SK-N-SH (cell line): ENCODE measurements around the gene SMIM20. TPM values are rescaled to one million over a fixed set of nuclear protein-coding genes. Genes with fewer than 3 reads are reported as not detected.

ENCODE experiments used
- CTCF ChIA-PET: fragments of 300-600, 350-600 bp; formaldehyde crosslinking; extraction: SDS; loops from one replicate; lab custom pipeline; 2021; lab: Yijun Ruan, JAX
- POLR2A ChIA-PET: fragments of 350-600 bp; sonication (Branson Sonifier 250); formaldehyde crosslinking; extraction: SDS; loops from one replicate; lab custom pipeline; 2020; ENCODE audit warnings: antibody characterized with exemption, inconsistent platforms; lab: Yijun Ruan, JAX
- DNase-seq: peaks from one replicate; pipeline ENCODE4 v3.0.0; 2012
- H2AFZ ChIP-seq: fragments of 200-600 bp; sonication (generic); 2 replicates; pipeline ENCODE4 v1.8.1; 2016; ENCODE audit warnings: antibody characterized with exemption, mild to moderate bottlenecking, low read depth
- H3F3A ChIP-seq: fragments of 200-600 bp; sonication (generic); replicated peaks from 2 replicates; pipeline ENCODE3; 2016; ENCODE audit warnings: antibody characterized with exemption, mild to moderate bottlenecking; ENCODE audit not compliant: insufficient read depth
- H3K27ac ChIP-seq, 2 experiments: fragments of 200-500 bp in 1 of 2; fragments of 200-600 bp in 1 of 2; sonication (Bioruptor generic) in 1 of 2; sonication (generic), shearing (Covaris generic) in 1 of 2; 2 replicates each; pipeline versions ENCODE4 v1.5.1 to v1.6.1; 2014 to 2016; ENCODE audit warnings: low read depth in 2 of 2, inconsistent platforms in 1 of 2, low read length in 1 of 2, mild to moderate bottlenecking in 1 of 2, mixed read lengths in 1 of 2
- H3K27me3 ChIP-seq: fragments of 200-600 bp; sonication (generic), shearing (Covaris generic); 2 replicates; pipeline ENCODE4 v1.6.1; 2016; ENCODE audit warnings: mixed run types; ENCODE audit not compliant: insufficient read depth
- H3K36me3 ChIP-seq, 2 experiments: fragments of 200-500 bp in 1 of 2; fragments of 200-600 bp in 1 of 2; sonication (Bioruptor generic) in 1 of 2; sonication (generic) in 1 of 2; replicated peaks in 1 of 2; 2 replicates each; pipeline versions ENCODE3 to v1.5.1; 2014 to 2016; ENCODE audit warnings: low read length in 1 of 2, mild to moderate bottlenecking in 1 of 2; ENCODE audit not compliant: insufficient read depth in 2 of 2, control insufficient read depth in 1 of 2
- H3K4me1 ChIP-seq, 2 experiments: fragments of 200-500 bp in 1 of 2; fragments of 200-600 bp in 1 of 2; sonication (Bioruptor generic) in 1 of 2; sonication (generic), shearing (Covaris generic) in 1 of 2; 2 replicates each; pipeline versions ENCODE4 v1.5.1 to v1.6.1; 2014 to 2016; ENCODE audit warnings: low read depth in 1 of 2, low read length in 1 of 2, mixed run types in 1 of 2; ENCODE audit not compliant: insufficient read depth in 2 of 2, control insufficient read depth in 1 of 2
- H3K4me2 ChIP-seq: fragments of 200-600 bp; sonication (generic), shearing (Covaris generic); 2 replicates; pipeline ENCODE4 v1.6.1; 2017; ENCODE audit warnings: mixed run types
- H3K4me3 ChIP-seq, 2 experiments: fragments of 200-500 bp in 1 of 2; fragments of 200-600 bp in 1 of 2; sonication (Bioruptor generic) in 1 of 2; sonication (generic), shearing (Covaris generic) in 1 of 2; 2 replicates each; pipeline versions ENCODE4 v1.5.1 to v1.8.1; 2014 to 2016; ENCODE audit warnings: low read depth in 2 of 2, inconsistent platforms in 1 of 2, low read length in 1 of 2, mild to moderate bottlenecking in 1 of 2, mixed read lengths in 1 of 2, moderate library complexity in 1 of 2
- H3K79me2 ChIP-seq: fragments of 200-600 bp; sonication (generic); 2 replicates; pipeline ENCODE4 v1.8.1; 2017; ENCODE audit warnings: mild to moderate bottlenecking; ENCODE audit not compliant: insufficient read depth
- H3K9ac ChIP-seq: fragments of 200-600 bp; sonication (generic); 2 replicates; pipeline ENCODE4 v1.6.1; 2017; ENCODE audit warnings: mixed run types
- H3K9me2 ChIP-seq: fragments of 200-600 bp; sonication (generic); 2 replicates; pipeline ENCODE4 v1.6.1; 2017; ENCODE audit warnings: mixed run types
- H3K9me3 ChIP-seq: fragments of 200-600 bp; sonication (generic); 2 replicates; pipeline ENCODE4 v1.6.1; 2017; ENCODE audit warnings: mixed run types, mild to moderate bottlenecking, moderate library complexity
- H4K20me1 ChIP-seq: fragments of 200-600 bp; sonication (generic); 2 replicates; pipeline ENCODE4 v1.6.1; 2017; ENCODE audit warnings: mild to moderate bottlenecking, mixed run types; ENCODE audit not compliant: insufficient read depth
- ELF1 ChIP-seq: IDR thresholded peaks from 2 replicates; pipeline ENCODE4 v1.4.0; 2012
- GATA2 ChIP-seq: sonication (generic); formaldehyde crosslinking; IDR thresholded peaks from 2 replicates; pipeline ENCODE4 v1.5.0; 2020; ENCODE audit warnings: mild to moderate bottlenecking, missing genetic modification reagents
- JUND ChIP-seq: IDR thresholded peaks from 2 replicates; pipeline ENCODE4 v1.4.0; 2012
- MEF2A ChIP-seq: IDR thresholded peaks from 2 replicates; pipeline ENCODE4 v1.4.0; 2012; ENCODE audit warnings: low read depth, borderline replicate concordance
- MXI1 ChIP-seq: IDR thresholded peaks from 2 replicates; pipeline ENCODE4 v1.6.1; 2012; ENCODE audit warnings: mild to moderate bottlenecking, low read depth, low read length, improper control_type of control experiment
- POLR2AphosphoS5 ChIP-seq: IDR thresholded peaks from 2 replicates; pipeline ENCODE4 v1.6.1; 2012; ENCODE audit warnings: low read depth, low read length
- RFX5 ChIP-seq: IDR thresholded peaks from 2 replicates; pipeline ENCODE4 v1.6.1; 2012; ENCODE audit warnings: mild to moderate bottlenecking, improper control_type of control experiment, low read length
- RXRA ChIP-seq: IDR thresholded peaks from 2 replicates; pipeline ENCODE4 v1.4.0; 2012; ENCODE audit warnings: low read depth, mild to moderate bottlenecking, borderline replicate concordance
- TAF1 ChIP-seq: IDR thresholded peaks from 2 replicates; pipeline ENCODE4 v1.6.1; 2012; ENCODE audit warnings: low read depth, mild to moderate bottlenecking, low read length, moderate library complexity, borderline replicate concordance
- TCF12 ChIP-seq: IDR thresholded peaks from 2 replicates; pipeline ENCODE4 v1.4.0; 2012
- YY1 ChIP-seq: IDR thresholded peaks from 2 replicates; pipeline ENCODE4 v1.4.0; 2012; ENCODE audit warnings: low read depth, mild to moderate bottlenecking
- WGBS: methylation state at CpG from one replicate; pipeline ENCODE4 v1.1.6; 2017; ENCODE audit warnings: low lambda C conversion rate; 5-methylcytosine and 5-hydroxymethylcytosine counted together
- polyA plus RNA-seq, 3 experiments: library from polyadenylated mRNA; depleted of rRNA; stranded (reverse); fragments of >200 nt; gene quantifications; 2 replicates each; pipeline ENCODE4 v1.2.3, GENCODE V29; 2012
- TF ChIP-seq, protein P1 (sequence below): IDR thresholded peaks from 2 replicates; pipeline ENCODE4 v1.4.0; 2012; ENCODE audit warnings: low read depth
- TF ChIP-seq, protein P2 (sequence below): IDR thresholded peaks from 2 replicates; pipeline ENCODE4 v1.4.0; 2012; ENCODE audit warnings: low read depth, borderline replicate concordance
- TF ChIP-seq, protein P3 (sequence below): IDR thresholded peaks from 2 replicates; pipeline ENCODE4 v1.6.1; 2012; ENCODE audit warnings: mild to moderate bottlenecking, low read depth, low read length, moderate library complexity
- TF ChIP-seq, protein P4 (sequence below): IDR thresholded peaks from 2 replicates; pipeline ENCODE4; 2012

The SMIM20 gene
- polyA plus RNA-seq, 1 of the 3 experiments (the other 2 are of a cell fraction), result 39.4 TPM

DNA sequence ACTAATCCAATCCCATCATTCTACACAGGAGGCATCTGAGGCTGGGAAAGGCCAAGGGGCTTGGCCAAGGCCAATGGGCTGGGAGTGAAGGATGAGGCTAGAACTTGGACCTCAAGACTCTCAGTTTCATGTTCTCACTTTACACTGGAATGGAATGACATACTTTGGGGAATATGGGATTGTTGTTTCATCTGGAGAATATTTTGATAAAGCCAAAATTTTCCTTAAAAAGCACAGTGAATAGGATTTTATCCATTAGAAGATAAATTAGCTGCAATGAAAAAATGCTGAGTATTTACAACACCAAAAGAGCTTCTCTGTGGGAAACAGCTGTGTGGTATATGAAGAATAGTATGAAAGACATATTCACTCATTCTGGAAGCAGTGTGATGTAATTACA, 29.3 kb downstream of the SMIM20 start:
- no peaks in the 10 kb centered on the region for H3K79me2 ChIP-seq
- no peak overlapping the region for H3K4me2 ChIP-seq
- H3K27ac ChIP-seq, result no peak overlapping the region
- TF ChIP-seq YY1 (no peak), MXI1 (no peak), RFX5 (no peak)
- DNase-seq, result no peak
- H3K4me1 ChIP-seq, result peaks cover 0 to 2% of the 10 kb centered on the region in 2 experiments; a peak in 1 of 4 replicates
- ChIA-PET CTCF (interaction anchor here (0.8 to 1.1 kb wide), 3 partner anchors 9 to 140 kb away, joined by 3 to 4 read pairs (median 3); no protein-coding TSS in a partner anchor), POLR2A (no interaction called here)
- H3K9ac ChIP-seq, result no peak overlapping the region
- no peaks in the 10 kb centered on the region for H3K27me3 ChIP-seq
- no peaks in the 10 kb centered on the region for H3K36me3 ChIP-seq
- no peak overlapping the region for H3K4me3 ChIP-seq
- no peaks in the 10 kb centered on the region for H4K20me1 ChIP-seq
- no peaks in the 10 kb centered on the region for H3K9me2 ChIP-seq
- no peak overlapping the region for H2AFZ ChIP-seq
- H3F3A ChIP-seq, result no peaks in the 10 kb centered on the region
- H3K9me3 ChIP-seq, result no peaks in the 10 kb centered on the region

DNA sequence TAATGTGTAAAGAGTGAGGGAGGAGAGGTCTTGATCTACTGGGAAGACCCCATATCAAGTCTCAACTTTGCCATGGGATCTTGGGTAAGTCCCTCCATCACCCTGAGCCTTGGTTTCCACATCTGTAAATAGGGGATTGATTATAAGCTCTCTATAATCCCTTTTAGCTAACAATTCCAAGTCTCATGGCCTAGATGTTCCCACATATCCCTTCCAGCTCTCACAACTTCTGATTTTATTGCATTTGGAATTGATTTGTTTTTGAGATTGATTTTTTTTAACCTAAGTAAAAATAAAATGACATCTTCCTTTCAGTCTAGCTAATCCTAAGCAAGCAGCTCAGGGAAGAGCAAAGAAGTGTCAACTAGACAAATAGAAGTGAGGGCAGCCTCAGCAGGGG, 29.8 kb downstream of the SMIM20 start:
- Histone ChIP-seq H3F3A (no peaks in the 10 kb centered on the region), H3K9ac (no peak overlapping the region), H3K4me3 (no peak overlapping the region), H3K27ac (no peak overlapping the region), H3K79me2 (no peaks in the 10 kb centered on the region), H3K9me3 (no peaks in the 10 kb centered on the region), H3K4me1 (no peaks in the 10 kb centered on the region; a peak in 1 of 4 replicates), H3K9me2 (no peaks in the 10 kb centered on the region), H3K36me3 (no peaks in the 10 kb centered on the region), H3K4me2 (no peak overlapping the region), H3K27me3 (no peaks in the 10 kb centered on the region), H2AFZ (no peak overlapping the region), H4K20me1 (no peaks in the 10 kb centered on the region)
- POLR2A ChIA-PET, result no interaction called here
- no peak for DNase-seq
- CTCF ChIA-PET, result interaction anchor here (0.8 to 1.0 kb wide), 3 partner anchors 9 to 20 kb away, joined by 3 to 4 read pairs (median 3); no protein-coding TSS in a partner anchor
- TF ChIP-seq, protein P1, sequence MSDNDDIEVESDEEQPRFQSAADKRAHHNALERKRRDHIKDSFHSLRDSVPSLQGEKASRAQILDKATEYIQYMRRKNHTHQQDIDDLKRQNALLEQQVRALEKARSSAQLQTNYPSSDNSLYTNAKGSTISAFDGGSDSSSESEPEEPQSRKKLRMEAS, result no peak
- TF ChIP-seq GATA2 (no peak), POLR2AphosphoS5 (no peak)

DNA sequence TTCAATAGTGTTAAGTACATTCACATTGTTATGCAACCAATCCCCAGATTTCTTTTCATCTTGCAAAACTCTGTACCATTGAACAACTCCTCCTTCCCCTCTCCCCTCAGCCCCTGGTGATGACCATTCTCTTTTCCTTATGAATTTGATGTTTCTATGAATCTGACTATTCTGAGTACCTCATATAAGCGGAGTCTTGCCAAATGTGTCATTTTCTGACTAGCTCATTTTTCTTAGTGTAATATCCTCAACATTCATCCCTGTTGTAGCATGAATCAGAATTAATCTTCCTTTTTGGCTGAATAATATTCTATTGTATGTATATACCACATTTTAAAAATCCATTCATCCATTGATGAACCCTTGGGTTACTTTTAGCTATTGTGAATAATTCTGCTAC, 34.0 kb downstream of the SMIM20 start:
- no peak overlapping the region for H2AFZ ChIP-seq
- no peak for DNase-seq
- H3K36me3 ChIP-seq, result no peaks in the 10 kb centered on the region
- WGBS, result 60% methylated on average over 1 of the region's 1 CpG
- H3K9ac ChIP-seq, result no peak overlapping the region
- no peaks in the 10 kb centered on the region for H3F3A ChIP-seq
- no peaks in the 10 kb centered on the region; the same call in 1 of the 2 replicates for H3K27me3 ChIP-seq
- H3K4me1 ChIP-seq, result no peaks in the 10 kb centered on the region; a peak in 1 of 4 replicates
- H3K4me3 ChIP-seq, result no peak overlapping the region
- no peaks in the 10 kb centered on the region for H3K9me3 ChIP-seq
- TF ChIP-seq, protein P2, sequence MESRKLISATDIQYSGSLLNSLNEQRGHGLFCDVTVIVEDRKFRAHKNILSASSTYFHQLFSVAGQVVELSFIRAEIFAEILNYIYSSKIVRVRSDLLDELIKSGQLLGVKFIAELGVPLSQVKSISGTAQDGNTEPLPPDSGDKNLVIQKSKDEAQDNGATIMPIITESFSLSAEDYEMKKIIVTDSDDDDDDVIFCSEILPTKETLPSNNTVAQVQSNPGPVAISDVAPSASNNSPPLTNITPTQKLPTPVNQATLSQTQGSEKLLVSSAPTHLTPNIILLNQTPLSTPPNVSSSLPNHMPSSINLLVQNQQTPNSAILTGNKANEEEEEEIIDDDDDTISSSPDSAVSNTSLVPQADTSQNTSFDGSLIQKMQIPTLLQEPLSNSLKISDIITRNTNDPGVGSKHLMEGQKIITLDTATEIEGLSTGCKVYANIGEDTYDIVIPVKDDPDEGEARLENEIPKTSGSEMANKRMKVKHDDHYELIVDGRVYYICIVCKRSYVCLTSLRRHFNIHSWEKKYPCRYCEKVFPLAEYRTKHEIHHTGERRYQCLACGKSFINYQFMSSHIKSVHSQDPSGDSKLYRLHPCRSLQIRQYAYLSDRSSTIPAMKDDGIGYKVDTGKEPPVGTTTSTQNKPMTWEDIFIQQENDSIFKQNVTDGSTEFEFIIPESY, result no peak
- TF ChIP-seq TCF12 (no peak), MEF2A (no peak), RXRA (no peak), JUND (no peak), TAF1 (no peak), ELF1 (no peak)
- TF ChIP-seq, protein P3, sequence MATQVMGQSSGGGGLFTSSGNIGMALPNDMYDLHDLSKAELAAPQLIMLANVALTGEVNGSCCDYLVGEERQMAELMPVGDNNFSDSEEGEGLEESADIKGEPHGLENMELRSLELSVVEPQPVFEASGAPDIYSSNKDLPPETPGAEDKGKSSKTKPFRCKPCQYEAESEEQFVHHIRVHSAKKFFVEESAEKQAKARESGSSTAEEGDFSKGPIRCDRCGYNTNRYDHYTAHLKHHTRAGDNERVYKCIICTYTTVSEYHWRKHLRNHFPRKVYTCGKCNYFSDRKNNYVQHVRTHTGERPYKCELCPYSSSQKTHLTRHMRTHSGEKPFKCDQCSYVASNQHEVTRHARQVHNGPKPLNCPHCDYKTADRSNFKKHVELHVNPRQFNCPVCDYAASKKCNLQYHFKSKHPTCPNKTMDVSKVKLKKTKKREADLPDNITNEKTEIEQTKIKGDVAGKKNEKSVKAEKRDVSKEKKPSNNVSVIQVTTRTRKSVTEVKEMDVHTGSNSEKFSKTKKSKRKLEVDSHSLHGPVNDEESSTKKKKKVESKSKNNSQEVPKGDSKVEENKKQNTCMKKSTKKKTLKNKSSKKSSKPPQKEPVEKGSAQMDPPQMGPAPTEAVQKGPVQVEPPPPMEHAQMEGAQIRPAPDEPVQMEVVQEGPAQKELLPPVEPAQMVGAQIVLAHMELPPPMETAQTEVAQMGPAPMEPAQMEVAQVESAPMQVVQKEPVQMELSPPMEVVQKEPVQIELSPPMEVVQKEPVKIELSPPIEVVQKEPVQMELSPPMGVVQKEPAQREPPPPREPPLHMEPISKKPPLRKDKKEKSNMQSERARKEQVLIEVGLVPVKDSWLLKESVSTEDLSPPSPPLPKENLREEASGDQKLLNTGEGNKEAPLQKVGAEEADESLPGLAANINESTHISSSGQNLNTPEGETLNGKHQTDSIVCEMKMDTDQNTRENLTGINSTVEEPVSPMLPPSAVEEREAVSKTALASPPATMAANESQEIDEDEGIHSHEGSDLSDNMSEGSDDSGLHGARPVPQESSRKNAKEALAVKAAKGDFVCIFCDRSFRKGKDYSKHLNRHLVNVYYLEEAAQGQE, result no peak
- TF ChIP-seq, protein P4, sequence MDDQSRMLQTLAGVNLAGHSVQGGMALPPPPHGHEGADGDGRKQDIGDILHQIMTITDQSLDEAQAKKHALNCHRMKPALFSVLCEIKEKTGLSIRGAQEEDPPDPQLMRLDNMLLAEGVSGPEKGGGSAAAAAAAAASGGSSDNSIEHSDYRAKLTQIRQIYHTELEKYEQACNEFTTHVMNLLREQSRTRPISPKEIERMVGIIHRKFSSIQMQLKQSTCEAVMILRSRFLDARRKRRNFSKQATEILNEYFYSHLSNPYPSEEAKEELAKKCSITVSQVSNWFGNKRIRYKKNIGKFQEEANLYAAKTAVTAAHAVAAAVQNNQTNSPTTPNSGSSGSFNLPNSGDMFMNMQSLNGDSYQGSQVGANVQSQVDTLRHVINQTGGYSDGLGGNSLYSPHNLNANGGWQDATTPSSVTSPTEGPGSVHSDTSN, result no peak
- ChIA-PET POLR2A (no interaction called here), CTCF (interaction anchor here (1.2 kb wide), 1 partner anchor 8 kb away, joined by 5 read pairs; no protein-coding TSS in a partner anchor)
- no peaks in the 10 kb centered on the region for H3K9me2 ChIP-seq
- H3K79me2 ChIP-seq, result no peaks in the 10 kb centered on the region
- no peaks in the 10 kb centered on the region for H4K20me1 ChIP-seq
- no peak overlapping the region for H3K4me2 ChIP-seq
- no peak overlapping the region for H3K27ac ChIP-seq
